ENCODE measurements around the gene DCC. TPM values are rescaled to one million over a fixed set of nuclear protein-coding genes. Genes with fewer than 3 reads are reported as not detected.

The DCC gene
- polyA plus RNA-seq, 10 donors = 0.03 to 1.6 (median 0.21) TPM

GRCh38 chr18:53169346-53169745 is 829.3 kb downstream of the DCC start:
- DNase-seq = no peak

GRCh38 chr18:53191634-53192033 is 851.6 kb downstream of the DCC start:
- no peak for DNase-seq

- DNase-seq = no peak
These were observed 853.9 kb downstream of the DCC start for GRCh38 chr18:53193870-53194269.

GRCh38 chr18:53219853-53220252 is 879.9 kb downstream of the DCC start:
- no peak for DNase-seq

- no peak for DNase-seq
These were observed 884.3 kb downstream of the DCC start for GRCh38 chr18:53224128-53224778.

GRCh38 chr18:53225567-53226325 is 885.7 kb downstream of the DCC start:
- DNase-seq = no peak

- DNase-seq = no peak
These were observed 894.6 kb downstream of the DCC start for GRCh38 chr18:53234610-53235009.

GRCh38 chr18:53241161-53241560 is 901.2 kb downstream of the DCC start:
- DNase-seq = no peak

- DNase-seq = no peak
These were observed 913.8 kb downstream of the DCC start for GRCh38 chr18:53253789-53254188.

- no peak for DNase-seq
These were observed 914.3 kb downstream of the DCC start for GRCh38 chr18:53254265-53254664.

- DNase-seq = no peak
These were observed 921.2 kb downstream of the DCC start for GRCh38 chr18:53261241-53261640.

GRCh38 chr18:53266850-53267249 is 926.9 kb downstream of the DCC start:
- no peak for DNase-seq

- no peak for DNase-seq
These were observed 928.5 kb downstream of the DCC start for GRCh38 chr18:53268455-53268854.

GRCh38 chr18:53281406-53281805 is 941.4 kb downstream of the DCC start:
- no peak for DNase-seq

GRCh38 chr18:53283708-53284107 is 943.7 kb downstream of the DCC start:
- DNase-seq = no peak

GRCh38 chr18:53305461-53305860 is 965.5 kb downstream of the DCC start:
- no peak for DNase-seq

GRCh38 chr18:53319628-53320027 is 979.6 kb downstream of the DCC start:
- DNase-seq = no peak

- no peak for DNase-seq
These were observed 982.2 kb downstream of the DCC start for GRCh38 chr18:53322163-53322562.

- no peak for DNase-seq
These were observed 984.4 kb downstream of the DCC start for GRCh38 chr18:53324353-53324752.

GRCh38 chr18:53360501-53361443 is 1020.8 kb downstream of the DCC start:
- DNase-seq = no peak

- DNase-seq = no peak
These were observed 1035.6 kb downstream of the DCC start for GRCh38 chr18:53375621-53376020.

- peak in 2 of 3 donors; percentile 12 to 22 for DNase-seq
These were observed 1040.2 kb downstream of the DCC start for GRCh38 chr18:53380063-53380639.

Measured in muscle of back (tissue), 11 donors.